Testis (tissue), 3 donors: ENCODE results near the gene MCM5. TPM values are rescaled to one million over a fixed set of nuclear protein-coding genes. Genes with fewer than 3 reads are reported as not detected.

Experiments used
- DNase-seq: peaks from one replicate; pipeline ENCODE4 v3.0.0-alpha.2; 2019
- H3K27ac ChIP-seq, 2 donors: fragments of 200-600 bp; sonication (generic); one replicate each; pipeline ENCODE4 v1.5.1; 2019
- H3K27me3 ChIP-seq: fragments of 200-600 bp; sonication (generic); one replicate; pipeline ENCODE4 v1.5.1; 2019
- H3K36me3 ChIP-seq: fragments of 200-600 bp; sonication (generic); one replicate; pipeline ENCODE4 v1.5.1; 2017; ENCODE audit warnings: low read depth; ENCODE audit errors: missing control alignments
- H3K4me1 ChIP-seq: fragments of 200-600 bp; sonication (generic); one replicate; pipeline ENCODE4 v1.5.1; 2019
- H3K4me3 ChIP-seq, 2 donors: fragments of 200-600 bp; sonication (generic); one replicate each; pipeline ENCODE4 v1.5.1; 2017 to 2019
- H3K9me3 ChIP-seq: fragments of 200-600 bp; sonication (generic); one replicate; pipeline ENCODE4 v1.5.1; 2017
- CTCF ChIP-seq, 3 experiments: fragments of 450-650 bp in 2 of 3; fragments of 200-600 bp in 1 of 3; sonication (generic) in 1 of 3; IDR thresholded peaks; one replicate each; pipeline ENCODE4 v1.5.1; 2016 to 2019; ENCODE audit warnings: antibody characterized with exemption in 3 of 3, mild to moderate bottlenecking in 2 of 3, moderate library complexity in 1 of 3
- POLR2A ChIP-seq: fragments of 450-650 bp; IDR thresholded peaks from one replicate; pipeline ENCODE4 v1.6.1; 2017; ENCODE audit warnings: antibody characterized with exemption, mild to moderate bottlenecking, moderate library complexity
- WGBS, 2 donors: methylation state at CpG; one replicate each; pipeline ENCODE4 v1.1.5; 2018; 5-methylcytosine and 5-hydroxymethylcytosine counted together
- intact Hi-C: fragments of 100-400 bp; cut with DNase I; formaldehyde crosslinking; loops from one replicate; pipeline ENCODE4 v1.15.1; 2023; ENCODE audit warnings: low total_unique reads
- polyA plus RNA-seq: library from polyadenylated mRNA; stranded (reverse); fragments of 350-450 nt; fragmentation: Illumina TruSeq; extraction: RNeasy Lipid Tissue Mini Kit (QIAGEN cat#74804); gene quantifications from one replicate; pipeline ENCODE4 v1.2.3, GENCODE V29; 2014; ENCODE audit warnings: low read depth, low replicate concordance; ENCODE audit not compliant: insufficient read depth
- total RNA-seq, 2 donors: library from RNA; depleted of rRNA; stranded (reverse); fragments of >200 nt; gene quantifications; one replicate each; pipeline ENCODE4 v1.2.3, GENCODE V29; 2016

Gene MCM5
- total and polyA plus RNA-seq, 3 donors from 2014 or later: 34.3 to 49.6 (median 42.1) TPM

DNA sequence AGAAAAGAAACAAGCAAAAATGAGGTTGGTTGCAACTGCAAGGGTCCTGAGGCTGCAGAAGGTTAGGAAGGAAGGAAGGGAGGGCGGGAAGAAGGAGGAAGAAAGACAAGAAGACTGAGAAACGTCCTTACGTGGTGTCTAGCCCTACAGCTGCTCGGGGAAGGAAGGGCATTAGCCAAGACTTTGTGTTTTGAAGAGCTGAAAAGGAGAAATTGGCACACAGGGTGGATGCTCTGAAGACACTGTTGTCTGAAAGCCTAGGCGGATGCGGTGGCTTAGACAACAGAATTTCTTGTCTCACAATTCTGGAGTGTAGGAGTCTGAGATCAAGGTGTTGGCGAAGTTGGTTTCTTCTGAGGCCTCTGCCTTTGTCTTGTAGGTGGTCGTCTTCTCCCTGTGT, 60.7 kb downstream of the MCM5 start:
- Histone ChIP-seq H3K27me3 (no peaks in the 10 kb centered on the region), H3K27ac (no peak overlapping the region), H3K9me3 (no peaks in the 10 kb centered on the region), H3K4me1 (no peaks in the 10 kb centered on the region), H3K36me3 (no peaks in the 10 kb centered on the region), H3K4me3 (no peak overlapping the region)
- 87 to 89% methylated on average over 8 of the region's 8 CpGs for WGBS, 2 donors
- no peak for DNase-seq
- intact Hi-C loops: no loop called here
- TF ChIP-seq POLR2A: no peak
- no peak for TF ChIP-seq CTCF (IDR thresholded peaks at IDR 0.05)

- no peaks in the 10 kb centered on the region for H3K9me3 ChIP-seq
- H3K27me3 ChIP-seq: no peaks in the 10 kb centered on the region
- DNase-seq: no peak
- H3K27ac ChIP-seq: no peak overlapping the region
- no peak overlapping the region for H3K4me3 ChIP-seq
- 77 to 83% methylated on average over 9 of the region's 9 CpGs for WGBS, 2 donors
- no peaks in the 10 kb centered on the region for H3K36me3 ChIP-seq
- peaks cover 6% of the 10 kb centered on the region for H3K4me1 ChIP-seq
- TF ChIP-seq CTCF (IDR thresholded peaks at IDR 0.05) (no peak), POLR2A (no peak)
- intact Hi-C loops: no loop called here
Measured at GRCh38 chr22:35462498-35463230, 62.7 kb downstream of the MCM5 start.

- H3K27ac ChIP-seq: no peak overlapping the region
- intact Hi-C loops: no loop called here
Measured at GRCh38 chr22:35463231-35463933, 63.4 kb downstream of the MCM5 start.

DNA sequence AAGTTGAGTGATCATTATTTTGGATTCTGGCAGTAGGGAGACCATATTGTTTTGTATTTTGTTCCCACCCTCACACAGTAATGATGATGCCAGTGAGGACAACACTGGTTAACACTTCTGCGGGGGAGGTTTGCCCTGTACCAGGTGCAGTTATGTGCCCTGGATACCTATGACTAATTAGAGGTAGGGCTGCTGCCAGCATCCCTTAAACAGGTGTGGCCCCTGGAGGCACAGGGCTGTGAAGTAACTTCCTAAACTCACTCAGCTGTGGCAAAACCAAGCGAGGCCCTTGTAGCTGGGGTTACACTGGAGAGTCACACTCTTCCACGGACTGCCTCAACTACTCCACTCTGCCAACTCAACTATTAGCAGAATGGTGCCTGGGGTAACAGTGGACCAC, 64.5 kb downstream of the MCM5 start:
- peaks cover 13% of the 10 kb centered on the region for H3K4me1 ChIP-seq
- intact Hi-C loops: no loop called here
- no peaks in the 10 kb centered on the region for H3K9me3 ChIP-seq
- H3K36me3 ChIP-seq: no peaks in the 10 kb centered on the region
- H3K4me3 ChIP-seq: no peak overlapping the region
- no peak for DNase-seq
- TF ChIP-seq POLR2A (no peak), CTCF (IDR thresholded peaks at IDR 0.05) (no peak)
- no peaks in the 10 kb centered on the region for H3K27me3 ChIP-seq
- H3K27ac ChIP-seq: no peak overlapping the region
- 98 to 100% methylated on average over 3 of the region's 3 CpGs for WGBS, 2 donors

More at GRCh38 chr22:35463231-35463933, 63.4 kb downstream of the MCM5 start:
- DNase-seq: no peak
- TF ChIP-seq CTCF (IDR thresholded peaks at IDR 0.05): no peak
- TF ChIP-seq POLR2A: no peak
- 97 to 98% methylated on average over 2 of the region's 2 CpGs for WGBS, 2 donors
- Histone ChIP-seq H3K9me3 (no peaks in the 10 kb centered on the region), H3K27me3 (no peaks in the 10 kb centered on the region), H3K4me3 (no peak overlapping the region), H3K36me3 (no peaks in the 10 kb centered on the region), H3K4me1 (peaks cover 13% of the 10 kb centered on the region)
